Measurements from ENCODE around the gene PAGR1. TPM values are rescaled to one million over a fixed set of nuclear protein-coding genes. Genes with fewer than 3 reads are reported as not detected.

Gene PAGR1
- total and polyA plus RNA-seq, 2 of the 4 experiments (the other 2 are of a cell fraction): 10.6 to 22.1 TPM

- Histone ChIP-seq H4K91ac (ENCODE audit: insufficient read depth, low read depth, low read length) (no peak overlapping the region), H3K4me1 (ENCODE audit: control insufficient read depth, insufficient read depth, low read length) (no peaks in the 10 kb centered on the region; the same call in none of the 2 replicates), H3K4me2 (ENCODE audit: low read depth, low read length) (no peak overlapping the region), H2BK20ac (ENCODE audit: low read depth, low read length) (no peak overlapping the region), H3K9me1 (ENCODE audit: insufficient read depth, low read length) (no peaks in the 10 kb centered on the region; the same call in 1 of the 2 replicates), H3K27me3 (ENCODE audit: control insufficient read depth, insufficient read depth, low read length) (no peaks in the 10 kb centered on the region), H3K36me3 (ENCODE audit: control insufficient read depth, insufficient read depth, low read length) (peaks cover 77% of the 10 kb centered on the region), H3K4ac (ENCODE audit: low read depth, low read length) (no peak overlapping the region), H4K5ac (ENCODE audit: low read depth, low read length) (no peak overlapping the region), H3K4me3 (ENCODE audit: insufficient read depth, low read depth, low read length) (no peak overlapping the region), H2AK5ac (ENCODE audit: low read depth, low read length) (no peak overlapping the region), H2BK15ac (ENCODE audit: low read depth, low read length) (no peak overlapping the region), H3K27ac (ENCODE audit: insufficient read depth, low read length) (no peak overlapping the region), H2BK120ac (ENCODE audit: low read depth, low read length) (no peak overlapping the region), H2AK9ac (replicated peaks; ENCODE audit: low read depth, low read length, poor library complexity) (no peak overlapping the region), H4K8ac (ENCODE audit: low read depth in 2 of 2, low read length in 2 of 2) (no peak overlapping the region), H3K9ac (ENCODE audit: low read depth, low read length) (no peak overlapping the region), H3K9me3 (ENCODE audit: control insufficient read depth, insufficient read depth, low read length) (no peaks in the 10 kb centered on the region), H3K23ac (ENCODE audit: low read depth, low read length) (no peak overlapping the region), H3K79me1 (ENCODE audit: low read depth in 1 of 2, low read length in 2 of 2) (peaks cover 9 to 45% of the 10 kb centered on the region in 2 experiments; a peak in 2 of 4 replicates), H2AFZ (replicated peaks; ENCODE audit: low read length, poor library complexity) (no peak overlapping the region), H3K18ac (ENCODE audit: low read depth, low read length) (no peak overlapping the region), H3K56ac (ENCODE audit: extremely low read depth, insufficient read depth, low read length) (no peak overlapping the region), H3K14ac (replicated peaks; ENCODE audit: low read depth, low read length) (no peak overlapping the region), H2BK5ac (ENCODE audit: low read depth, low read length, poor library complexity, severe bottlenecking) (no peak overlapping the region), H4K20me1 (ENCODE audit: insufficient read depth, low read length) (no peaks in the 10 kb centered on the region; the same call in 1 of the 2 replicates)
- TF ChIP-seq POLR2A (IDR thresholded peaks at IDR 0.05; ENCODE audit: low read depth, low read length) (no peak), RFX5 (IDR thresholded peaks at IDR 0.05; ENCODE audit: low read depth, low read length) (no peak), FOS (IDR thresholded peaks at IDR 0.05; ENCODE audit: low read depth, low read length) (no peak), RAD21 (IDR thresholded peaks at IDR 0.05; ENCODE audit: low read length) (no peak)
- dilution Hi-C loops (cut with HindIII; ENCODE audit: low sequenced_read_pairs, unreplicated experiment): no loop called here
- BruUV-seq (replicated peaks): no TSS peak
- ATAC-seq (ENCODE audit: low read depth): no peak
- intact Hi-C loops (cut with micrococcal nuclease): no loop called here
- POLR2A ChIA-PET (ENCODE audit: unreplicated experiment): no interaction called here
- in situ Hi-C loops (cut with MboI; ENCODE audit: low sequenced_read_pairs): no loop called here
- CTCF ChIA-PET: interaction anchor here (0.6 kb wide), 1 partner anchor 9 kb away, joined by 4 read pairs; no protein-coding TSS in a partner anchor
- no peak for DNase-seq
- no CpG with 5 or more reads among the region's 6 CpGs for WGBS, 2 experiments (ENCODE audit: extremely low coverage in 2 of 2, insufficient read length in 1 of 2)
These were observed 23.9 kb downstream of the PAGR1 start for GRCh38 chr16:29839822-29840221.
